Measurements from ENCODE around the gene SYNGR1.

- TF ChIP-seq CTCF (IDR thresholded peaks at IDR 0.05) (no peak), ZFP36 (IDR thresholded peaks at IDR 0.05; ENCODE audit: borderline replicate concordance, partially characterized antibody) (no peak)
These were observed 30.3 kb upstream of the SYNGR1 start, which contains the start of gene RPL3 for GRCh38 chr22:39319284-39320022.

Measured in A549 (cell line).